GM21723 (cell line): Measurements from ENCODE around the gene PHF10.
A peak's percentile ranks its signal among the peaks of the same experiment; 100 is the strongest.
"Not testable (repeated sequence)": the region's sequence is repeated elsewhere in the genome, so short reads cannot be mapped to it uniquely, and the experiment has no call there.

Experiments
- ATAC-seq: cut with Tn5 transposase; IDR thresholded peaks from one replicate; pipeline ENCODE4 v1.9.1; 2021; ENCODE audit warnings: mild to moderate bottlenecking, moderate library complexity; ENCODE audit not compliant: unreplicated experiment

Gene PHF10

DNA sequence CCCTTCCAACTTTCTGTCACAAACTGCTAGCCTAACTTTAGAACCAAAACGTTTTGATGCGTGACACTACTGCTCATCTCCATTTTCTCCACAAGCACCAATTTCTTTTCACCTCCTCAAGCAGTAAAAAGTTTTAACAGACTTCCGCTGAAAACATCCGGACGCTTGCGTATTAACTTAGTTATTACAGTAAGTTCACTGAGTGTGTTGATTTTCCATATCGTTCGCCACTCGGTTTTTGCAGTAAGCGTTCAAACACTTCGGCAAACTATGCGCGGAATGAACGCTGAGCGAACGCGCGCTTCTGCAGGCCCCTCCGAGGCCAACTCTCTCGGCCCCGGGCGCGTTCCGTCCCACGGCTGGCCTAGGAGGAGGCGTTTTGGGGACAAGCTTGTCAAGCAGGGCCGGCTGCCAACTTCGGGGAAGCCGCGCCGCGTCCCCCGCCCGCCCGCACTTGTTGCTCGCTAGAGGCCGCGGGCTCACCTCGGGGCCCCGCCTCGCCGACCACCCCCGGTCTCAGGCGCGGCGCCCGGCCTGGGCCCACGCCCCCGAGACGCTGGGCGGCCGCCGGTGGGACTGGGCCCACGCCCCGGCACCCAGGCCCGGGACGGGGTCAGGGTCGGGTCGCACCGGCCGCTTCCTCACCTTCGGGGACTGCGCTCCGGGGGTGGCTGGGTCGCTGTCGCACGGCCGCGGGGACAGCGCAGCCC, 945 bp downstream of the PHF10 start:
- ATAC-seq = peak; percentile 41

DNA sequence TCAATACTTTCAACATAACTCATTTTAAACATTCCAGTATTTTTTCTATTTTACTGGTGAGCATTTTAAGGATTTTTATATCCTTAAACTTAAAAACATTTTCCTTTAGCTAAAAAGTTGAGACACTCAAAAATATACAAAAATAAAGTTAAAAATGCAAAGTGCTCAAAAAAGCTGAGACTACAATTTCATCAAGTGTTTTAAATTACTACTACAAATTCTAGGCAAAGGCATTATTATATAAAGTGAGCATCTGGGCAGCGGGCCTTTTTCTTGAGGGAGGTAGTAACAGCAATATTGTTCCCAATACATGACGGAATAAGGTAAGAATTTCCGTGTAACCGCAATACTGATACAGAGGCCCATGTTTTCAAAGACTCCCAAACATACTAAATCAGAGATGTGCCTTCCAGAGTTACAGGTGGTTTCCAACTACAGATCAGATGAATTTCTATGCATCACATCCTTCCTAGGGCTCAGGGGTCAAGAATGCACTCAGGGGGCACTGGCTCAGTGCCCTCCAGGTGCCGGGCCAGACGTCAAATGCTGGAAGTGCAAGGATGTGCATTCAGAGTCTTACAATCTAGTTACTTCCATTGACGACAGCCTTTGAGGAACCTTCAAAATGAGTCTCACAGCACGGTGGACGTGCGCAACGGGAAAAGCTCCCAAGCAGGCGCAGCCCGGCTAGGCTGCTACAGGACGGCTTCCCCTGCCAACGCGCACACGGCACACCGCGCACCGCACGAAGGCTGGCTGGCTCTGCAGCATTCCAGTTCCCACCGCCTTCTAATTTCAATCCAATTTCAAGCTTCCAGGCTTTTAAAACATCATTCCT, 1.7 kb downstream of the PHF10 start:
- peak; percentile 32 for ATAC-seq

DNA sequence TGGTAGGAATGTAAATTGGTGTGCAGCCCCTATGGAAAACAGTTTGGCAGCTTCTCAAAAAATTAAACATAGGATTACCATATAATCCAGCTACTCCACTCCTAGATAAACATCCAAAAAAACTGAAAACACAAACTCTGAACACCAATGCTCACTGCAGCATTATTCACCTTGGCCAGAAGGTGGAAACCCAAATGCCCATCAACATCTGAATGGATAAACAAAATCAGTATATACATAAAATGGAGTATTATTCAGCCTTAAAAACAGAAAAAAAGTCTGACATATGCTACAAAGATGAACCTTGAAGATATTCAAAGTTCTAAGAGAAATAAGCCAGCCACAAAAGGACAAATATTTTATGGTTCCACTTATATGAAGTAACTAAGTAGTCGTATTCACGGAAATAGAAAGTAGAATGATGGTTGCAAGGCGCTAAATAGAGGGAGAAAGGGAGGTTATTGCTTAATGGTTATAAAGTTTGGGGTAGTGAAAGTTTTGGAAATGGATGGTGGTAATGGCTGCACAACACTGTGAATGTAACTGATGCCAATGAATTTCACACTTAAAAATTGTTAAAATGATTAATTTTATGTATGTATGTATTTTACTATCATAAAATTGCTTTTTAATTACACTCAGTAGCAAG, 4.0 kb downstream of the PHF10 start:
- ATAC-seq = no peak

DNA sequence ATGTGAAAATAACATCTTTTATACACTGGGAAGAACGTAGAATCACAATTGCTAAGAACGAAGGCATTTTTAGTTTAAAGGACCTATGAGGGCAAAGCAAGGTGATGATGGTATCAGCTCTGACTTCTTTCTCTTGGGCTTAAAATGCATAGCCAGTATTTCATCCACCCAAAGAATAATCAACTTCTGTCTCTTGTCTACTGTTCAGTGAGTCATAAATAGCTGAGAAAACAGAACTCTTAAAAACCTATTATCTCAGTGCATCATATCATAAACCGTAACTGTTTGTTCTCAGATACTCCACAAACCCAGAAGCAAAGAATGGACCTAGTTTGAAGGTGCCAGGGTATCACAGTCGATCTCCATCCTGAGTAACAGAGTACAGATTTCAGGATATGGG, 5.2 kb downstream of the PHF10 start:
- no peak for ATAC-seq

DNA sequence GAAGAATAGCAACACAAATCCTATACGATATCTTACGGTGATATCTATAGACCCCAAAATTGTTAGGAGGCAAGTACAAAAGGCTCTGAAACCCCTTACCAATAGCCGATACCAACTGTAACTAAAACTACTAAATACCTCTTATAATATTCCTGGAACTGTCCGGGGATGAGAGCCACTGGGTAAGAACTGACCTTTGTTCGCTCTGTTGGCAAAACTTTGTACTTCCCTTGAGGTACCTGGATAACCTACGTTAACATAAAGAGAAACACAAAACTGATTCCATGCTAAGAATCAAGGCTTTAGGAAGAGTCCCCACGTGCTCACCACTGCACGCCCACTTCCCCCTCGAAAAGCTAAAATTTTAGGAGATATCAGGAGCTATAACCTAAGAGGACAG, 9.7 kb downstream of the PHF10 start:
- no peak for ATAC-seq

DNA sequence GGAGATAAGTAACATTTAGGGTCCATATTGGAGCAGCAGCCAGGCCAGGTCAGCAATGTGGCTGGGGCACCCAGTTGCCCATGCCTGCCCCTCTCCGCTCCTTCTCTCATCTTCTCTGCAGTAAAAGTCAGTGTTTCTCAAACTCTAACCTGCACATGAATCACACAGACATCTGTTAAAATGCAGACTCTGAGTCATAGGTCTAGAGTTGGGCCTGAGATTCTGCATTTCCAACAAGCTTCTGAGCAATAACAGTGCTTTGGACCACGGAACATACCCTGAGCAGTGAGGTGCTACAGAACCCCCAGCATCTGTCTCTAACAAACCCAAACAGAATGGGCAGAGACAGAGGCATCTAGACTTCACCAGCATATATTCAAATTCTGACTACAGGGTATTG, 10.1 kb downstream of the PHF10 start:
- no peak for ATAC-seq

DNA sequence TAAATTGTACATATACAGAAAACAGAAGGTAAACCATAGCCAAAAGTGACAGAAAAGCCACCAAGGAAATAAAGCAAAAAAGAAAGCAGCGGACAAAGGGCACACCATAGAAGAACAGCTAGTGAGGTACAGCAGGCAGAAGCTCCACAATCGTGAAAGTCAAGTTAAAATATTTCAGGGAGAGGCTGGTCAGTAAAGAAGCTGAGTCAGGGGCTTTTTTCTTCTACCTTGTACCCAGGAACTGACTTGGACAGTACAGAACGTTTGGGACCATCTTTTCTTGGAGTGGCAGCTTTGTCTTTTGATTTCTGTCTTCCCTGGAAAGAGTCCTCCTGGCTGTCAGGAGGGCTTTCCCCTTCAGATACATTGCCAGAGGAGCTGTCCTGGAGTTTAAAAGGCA, 14.3 kb downstream of the PHF10 start:
- no peak for ATAC-seq

DNA sequence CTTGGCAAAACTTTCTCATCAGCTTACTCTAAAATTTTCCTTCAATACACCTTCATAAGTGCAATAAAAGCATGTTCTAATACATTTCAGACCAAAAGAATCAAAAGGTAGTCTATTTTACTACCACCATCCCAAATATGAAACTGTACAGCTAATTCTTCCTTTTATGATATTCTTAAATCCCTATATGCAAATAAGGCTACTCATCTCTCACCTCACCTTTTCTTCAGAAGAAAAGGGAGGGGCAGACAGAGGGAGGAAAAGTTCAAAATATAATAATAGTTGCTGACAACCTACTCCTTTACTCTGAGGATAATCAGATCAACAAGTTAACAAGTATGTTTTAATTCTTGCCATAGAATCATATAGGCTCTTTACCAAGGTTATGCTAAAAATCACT, 15.0 kb downstream of the PHF10 start:
- ATAC-seq = peak; percentile 50

DNA sequence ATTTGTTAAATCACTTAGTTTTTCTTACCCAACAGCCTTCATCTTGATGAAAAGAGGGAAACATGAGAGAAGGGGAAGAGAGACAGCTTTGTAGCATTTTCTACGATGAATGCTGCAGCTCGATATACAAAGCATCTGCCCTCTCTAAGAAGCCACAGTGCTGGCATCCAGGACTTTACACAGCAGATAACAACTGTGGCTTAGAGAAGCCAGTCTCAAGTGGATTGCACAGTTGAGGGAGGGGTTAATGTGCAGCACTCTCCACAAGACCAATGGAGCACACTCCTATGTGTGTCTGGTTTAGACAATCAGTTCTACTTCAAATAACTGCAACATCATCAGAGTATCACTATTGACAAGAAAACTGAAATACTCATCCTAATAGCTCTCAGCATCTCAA, 16.5 kb downstream of the PHF10 start:
- ATAC-seq = no peak

DNA sequence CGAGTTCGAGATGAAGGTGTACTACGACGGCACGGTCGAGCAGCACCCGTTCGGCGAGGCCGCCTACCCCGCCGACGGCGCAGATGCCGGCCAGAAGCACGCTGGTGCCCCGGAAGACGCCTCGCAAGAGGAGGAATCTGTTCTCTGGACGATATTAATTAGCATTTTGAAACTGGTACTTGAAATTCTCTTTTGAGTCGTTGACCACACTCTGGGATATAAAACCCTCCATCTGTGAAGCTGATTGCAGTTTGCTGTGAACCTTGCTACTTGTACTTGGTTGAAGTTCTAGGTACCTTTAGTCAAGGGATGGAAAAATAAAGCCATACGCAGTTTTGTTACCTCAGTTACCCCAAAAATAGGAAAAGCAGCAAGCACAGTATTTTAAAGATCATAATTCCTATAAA, 21.5 kb downstream of the PHF10 start:
- ATAC-seq = peak; percentile 12

DNA sequence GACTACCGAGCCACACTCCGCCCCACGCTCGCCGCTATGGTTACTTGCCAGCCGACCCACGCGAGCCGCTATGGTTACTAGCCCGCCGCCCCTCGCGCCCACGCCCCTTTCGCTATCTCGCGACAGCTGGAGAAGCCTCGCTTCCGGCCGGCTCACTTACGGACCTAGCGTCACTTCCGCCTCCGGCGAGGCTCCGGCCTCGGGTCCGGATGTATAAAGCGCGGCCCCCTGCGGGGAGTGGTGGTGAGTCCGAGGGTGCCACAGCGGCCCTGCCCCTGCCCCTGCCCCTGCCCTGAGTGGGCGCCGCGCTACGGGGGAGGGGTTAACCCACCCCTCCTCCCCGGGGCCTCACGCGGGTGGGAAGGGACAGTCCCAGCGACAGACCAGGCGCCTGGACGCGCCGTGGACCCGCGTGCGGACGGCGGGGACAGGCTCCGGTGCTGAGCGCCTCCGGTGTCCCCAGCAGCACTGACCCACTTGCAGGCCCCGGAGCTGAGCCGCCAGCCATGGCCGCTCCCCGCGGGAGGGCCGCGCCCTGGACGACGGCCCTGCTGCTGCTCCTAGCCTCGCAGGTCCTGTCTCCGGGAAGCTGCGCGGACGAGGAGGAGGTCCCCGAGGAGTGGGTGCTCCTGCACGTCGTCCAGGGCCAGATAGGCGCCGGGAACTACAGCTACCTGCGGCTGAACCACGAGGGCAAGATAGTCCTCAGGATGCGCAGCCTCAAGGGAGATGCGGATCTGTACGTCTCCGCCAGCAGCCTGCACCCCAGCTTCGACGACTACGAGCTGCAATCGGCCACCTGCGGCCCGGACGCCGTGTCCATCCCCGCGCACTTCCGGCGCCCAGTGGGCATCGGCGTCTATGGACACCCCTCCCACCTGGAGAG, 22.1 kb downstream of the PHF10 start, which contains the start of the genes C6orf120 and WDR27:
TSS of gene C6orf120 (plus strand) at position 173 of the 886 bp plus-strand sequence. CDS start at position 507, 334 bp downstream.
TSS of gene WDR27 (minus strand) at position 76 of the 886 bp plus-strand sequence. CDS start 13,024 bp downstream, outside the sequence.
- peak; percentile 93 for ATAC-seq

DNA sequence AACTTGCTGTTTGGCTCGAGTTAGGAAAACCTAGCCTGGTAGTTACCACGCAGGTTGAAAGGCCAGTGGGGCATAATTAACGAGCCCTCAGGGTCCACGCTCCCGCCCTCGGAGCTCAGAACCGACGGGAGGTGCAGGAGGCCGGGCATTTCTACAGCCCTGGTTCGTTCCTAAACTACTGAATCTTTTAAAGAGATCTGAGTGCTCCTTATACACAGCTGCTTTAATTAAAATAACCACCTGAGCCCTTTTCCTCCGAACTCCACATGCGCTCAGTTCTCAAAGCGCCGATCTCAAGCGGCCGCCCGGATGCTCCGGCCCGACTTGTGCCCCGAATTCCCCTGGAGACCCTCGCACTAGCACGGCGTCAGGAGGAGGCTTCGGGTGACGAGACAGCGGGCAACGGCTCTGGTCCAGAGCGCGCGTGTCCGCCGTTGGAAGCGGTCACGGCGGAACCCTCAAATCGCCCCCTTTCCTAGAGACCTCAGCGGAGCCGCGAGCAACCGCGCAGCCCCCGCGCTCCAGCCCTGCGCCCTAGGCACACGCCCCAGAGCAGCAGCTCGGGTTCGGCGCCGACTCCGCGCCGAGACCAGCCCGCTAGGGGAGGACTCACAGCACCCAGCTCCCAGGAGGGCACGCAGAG, 22.9 kb downstream of the PHF10 start:
- peak; percentile 20 for ATAC-seq

DNA sequence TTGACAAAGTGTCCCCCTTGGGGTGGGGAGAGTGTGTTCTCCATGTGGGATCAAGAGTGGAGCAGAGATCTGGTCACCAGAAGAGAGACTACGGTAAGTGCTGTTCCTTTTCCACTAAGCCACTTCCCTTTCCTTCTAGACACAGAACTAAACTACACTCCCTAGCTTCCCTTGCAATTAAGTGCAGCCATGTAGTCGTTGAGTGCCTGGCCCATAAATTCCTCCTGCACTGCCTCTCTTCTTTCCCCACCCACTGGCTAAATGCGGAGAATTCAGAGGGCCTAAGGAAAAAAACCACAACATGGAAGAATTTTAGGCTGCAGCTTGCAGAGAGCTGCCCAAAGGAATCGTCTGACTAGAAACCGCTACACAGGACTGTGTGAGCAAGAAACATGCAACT, 24.0 kb downstream of the PHF10 start:
- ATAC-seq = no peak

DNA sequence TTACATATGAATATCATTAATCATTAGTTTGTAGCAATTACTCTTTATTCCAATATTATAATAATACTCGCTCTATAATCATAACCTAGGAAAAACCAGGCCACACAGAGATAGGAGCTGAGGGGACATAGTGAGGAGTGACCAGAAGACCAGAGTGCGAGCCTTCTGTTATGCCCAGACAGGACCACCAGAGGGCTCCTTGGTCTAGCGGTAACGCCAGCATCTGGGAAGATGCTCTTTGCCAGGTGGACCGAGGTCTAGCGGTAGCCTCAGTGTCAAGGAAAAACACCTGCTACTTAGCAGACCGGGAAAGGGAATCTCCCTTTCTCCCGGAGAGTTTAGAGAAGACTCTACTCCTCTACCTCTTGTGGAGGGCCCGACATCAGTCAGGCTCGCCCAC, 27.2 kb downstream of the PHF10 start:
- ATAC-seq = not testable (repeated sequence)

DNA sequence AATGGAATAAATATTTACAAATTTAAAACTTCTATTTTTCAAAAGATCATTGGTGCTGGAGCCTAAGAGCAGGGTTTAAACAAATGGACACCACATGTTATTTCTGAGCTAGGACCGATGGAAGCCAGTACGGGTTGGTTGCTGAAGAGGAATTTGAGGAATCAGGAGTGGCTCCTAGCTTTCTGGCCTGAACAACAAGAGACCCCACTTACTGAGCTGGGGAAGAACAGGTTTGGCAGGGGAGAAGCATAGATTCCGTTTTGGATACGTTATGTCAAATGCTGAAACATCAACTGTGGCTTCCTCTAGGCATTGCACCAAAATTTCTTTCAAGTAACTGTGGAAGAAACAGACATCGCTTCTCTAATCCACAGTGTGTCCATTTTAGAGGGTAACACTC, 29.2 kb downstream of the PHF10 start:
- ATAC-seq = no peak

DNA sequence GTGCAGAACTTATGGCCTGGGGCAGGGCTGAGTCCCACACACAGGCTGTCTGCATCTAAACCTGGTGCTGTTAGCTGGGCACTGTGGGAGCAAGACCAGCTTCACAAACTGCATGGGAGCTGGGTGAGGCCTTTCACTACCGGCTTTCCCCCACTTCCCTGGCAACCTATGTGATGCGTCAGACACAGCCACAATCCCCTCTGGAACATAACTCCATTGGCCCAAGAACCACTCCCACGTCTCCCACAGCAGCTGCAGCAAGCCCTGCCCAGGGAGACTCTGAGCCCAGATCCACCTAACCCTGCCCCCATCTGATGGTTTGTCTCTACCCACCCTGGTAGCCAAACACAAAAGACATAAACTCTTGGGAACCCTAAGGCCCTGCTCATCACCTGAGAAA, 31.8 kb downstream of the PHF10 start:
- ATAC-seq = no peak

DNA sequence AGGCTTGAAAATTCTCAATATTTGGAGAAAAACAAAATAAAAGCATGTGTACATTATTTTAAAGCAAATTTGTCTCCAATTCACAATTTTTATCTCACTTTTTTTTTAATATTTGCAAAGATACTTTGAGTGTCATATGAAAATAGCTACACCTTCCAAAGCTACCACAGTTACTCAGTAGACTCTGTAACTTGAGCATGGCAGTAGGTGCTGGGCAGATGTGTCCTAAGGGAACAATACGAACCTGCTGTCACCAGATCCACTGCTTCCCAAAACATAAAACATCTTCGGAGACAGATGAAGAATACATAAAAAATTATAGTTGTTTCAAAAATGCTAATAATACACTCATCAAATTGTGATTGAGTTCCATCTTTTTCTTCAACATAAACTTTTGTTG, 33.0 kb downstream of the PHF10 start:
- ATAC-seq = no peak

DNA sequence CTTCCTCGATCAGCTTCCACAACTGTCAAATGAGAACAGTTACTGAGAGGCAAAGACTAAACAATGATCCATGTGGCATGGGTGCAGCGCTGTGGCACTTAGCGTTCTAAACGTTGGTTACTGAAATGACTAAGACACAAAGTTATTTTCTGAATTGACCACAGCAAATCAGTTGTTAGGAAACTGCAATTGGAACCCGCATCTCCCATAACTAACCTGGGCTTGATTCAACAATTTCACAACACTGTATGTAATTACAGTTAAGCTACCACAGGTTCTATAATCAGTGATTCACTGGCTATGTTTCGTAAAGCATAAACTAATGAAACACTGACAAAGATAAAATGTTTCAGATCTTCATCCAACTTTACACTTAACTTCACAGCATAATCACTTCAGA, 35.0 kb downstream of the PHF10 start:
- ATAC-seq = no peak

DNA sequence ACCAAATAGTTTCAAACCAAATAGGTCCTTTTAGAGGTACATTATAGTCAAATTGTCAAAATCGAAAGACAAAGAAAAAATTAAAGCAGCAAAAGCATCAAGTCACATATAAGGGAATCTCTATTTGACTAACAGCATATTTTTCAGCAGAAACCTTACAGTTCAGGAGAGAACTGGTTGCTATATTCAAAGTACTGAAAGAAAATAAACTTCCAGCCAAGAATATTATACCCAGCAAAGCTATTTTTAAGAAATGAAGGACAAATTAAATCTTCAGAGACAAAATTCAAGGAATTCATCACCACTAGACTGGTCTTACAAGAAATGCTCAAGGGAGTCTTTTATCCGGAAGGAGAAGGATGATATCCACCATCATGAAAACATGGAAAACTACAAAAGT, 38.4 kb downstream of the PHF10 start:
- ATAC-seq = no peak

DNA sequence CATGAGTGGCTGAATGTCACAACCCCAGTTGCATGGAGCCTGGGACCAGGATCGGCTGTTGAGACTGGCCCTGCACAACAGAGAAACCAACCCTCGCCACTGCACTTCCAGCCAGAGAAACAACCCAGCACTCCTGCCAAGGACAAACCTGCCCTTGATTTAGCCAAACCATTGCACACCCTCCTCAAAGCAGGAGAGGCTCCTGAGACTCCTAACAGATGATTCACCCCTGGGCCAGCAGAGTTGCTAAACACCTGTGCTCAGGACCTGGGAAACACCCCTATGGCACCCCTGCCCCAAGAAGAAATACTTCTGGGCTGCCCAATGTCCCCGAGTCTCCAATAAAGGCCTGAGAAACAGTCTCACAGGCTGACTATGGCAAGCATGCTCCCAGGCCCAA, 40.2 kb downstream of the PHF10 start:
- ATAC-seq = no peak
